ENCODE results near the gene ECT2.

Gene ECT2

DNA sequence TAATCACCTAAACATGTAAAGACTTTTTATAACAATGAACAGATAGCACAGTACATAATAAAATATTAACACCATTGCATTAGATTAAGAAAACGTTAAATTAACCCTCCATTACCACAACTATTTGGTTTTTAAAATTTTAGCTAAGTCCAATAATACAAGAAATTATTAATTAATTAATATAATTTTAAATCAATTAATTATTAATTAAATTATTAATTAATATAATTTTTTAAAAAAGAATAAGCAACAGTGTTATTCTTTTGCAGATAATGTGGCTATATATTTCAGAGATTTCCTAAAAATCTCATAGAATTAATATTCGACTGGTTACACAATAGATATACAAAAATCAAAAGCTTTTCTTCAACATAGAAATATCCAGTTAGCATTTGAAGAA is 82.5 kb downstream of the ECT2 start:
- Histone ChIP-seq H3K9me3 (ENCODE audit: insufficient read depth, low read length, severe bottlenecking) (no peaks in the 10 kb centered on the region), H3K27ac (ENCODE audit: low read length) (no peak overlapping the region), H3K36me3 (ENCODE audit: insufficient read depth, low read length) (no peaks in the 10 kb centered on the region), H2AFZ (ENCODE audit: low read depth, low read length) (no peak overlapping the region), H3K4me3 (ENCODE audit: low read depth in 1 of 2, low read length in 2 of 2) (no peak overlapping the region), H3K4me1 (ENCODE audit: insufficient read depth, low read length) (no peaks in the 10 kb centered on the region), H4K20me1 (ENCODE audit: insufficient read depth, low read length) (no peaks in the 10 kb centered on the region), H3K79me2 (ENCODE audit: insufficient read depth, low read length) (no peaks in the 10 kb centered on the region), H3K9ac (ENCODE audit: low read depth, low read length) (no peak overlapping the region), H3K27me3 (ENCODE audit: insufficient read depth, low read length, poor library complexity) (no peaks in the 10 kb centered on the region), H3K4me2 (ENCODE audit: insufficient read depth, low read length) (no peak overlapping the region)
- ATAC-seq (ENCODE audit: insufficient read depth, low read depth) (no peak), DNase-seq (no peak)
- TF ChIP-seq EZH2 (IDR thresholded peaks at IDR 0.05; ENCODE audit: borderline replicate concordance, low read depth, low read length, severe bottlenecking), result no peak
- TF ChIP-seq, protein P1, sequence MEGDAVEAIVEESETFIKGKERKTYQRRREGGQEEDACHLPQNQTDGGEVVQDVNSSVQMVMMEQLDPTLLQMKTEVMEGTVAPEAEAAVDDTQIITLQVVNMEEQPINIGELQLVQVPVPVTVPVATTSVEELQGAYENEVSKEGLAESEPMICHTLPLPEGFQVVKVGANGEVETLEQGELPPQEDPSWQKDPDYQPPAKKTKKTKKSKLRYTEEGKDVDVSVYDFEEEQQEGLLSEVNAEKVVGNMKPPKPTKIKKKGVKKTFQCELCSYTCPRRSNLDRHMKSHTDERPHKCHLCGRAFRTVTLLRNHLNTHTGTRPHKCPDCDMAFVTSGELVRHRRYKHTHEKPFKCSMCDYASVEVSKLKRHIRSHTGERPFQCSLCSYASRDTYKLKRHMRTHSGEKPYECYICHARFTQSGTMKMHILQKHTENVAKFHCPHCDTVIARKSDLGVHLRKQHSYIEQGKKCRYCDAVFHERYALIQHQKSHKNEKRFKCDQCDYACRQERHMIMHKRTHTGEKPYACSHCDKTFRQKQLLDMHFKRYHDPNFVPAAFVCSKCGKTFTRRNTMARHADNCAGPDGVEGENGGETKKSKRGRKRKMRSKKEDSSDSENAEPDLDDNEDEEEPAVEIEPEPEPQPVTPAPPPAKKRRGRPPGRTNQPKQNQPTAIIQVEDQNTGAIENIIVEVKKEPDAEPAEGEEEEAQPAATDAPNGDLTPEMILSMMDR (IDR thresholded peaks at IDR 0.05; ENCODE audit: borderline replicate concordance, extremely low read depth, low read length, poor library complexity, severe bottlenecking), result no peak

DNA sequence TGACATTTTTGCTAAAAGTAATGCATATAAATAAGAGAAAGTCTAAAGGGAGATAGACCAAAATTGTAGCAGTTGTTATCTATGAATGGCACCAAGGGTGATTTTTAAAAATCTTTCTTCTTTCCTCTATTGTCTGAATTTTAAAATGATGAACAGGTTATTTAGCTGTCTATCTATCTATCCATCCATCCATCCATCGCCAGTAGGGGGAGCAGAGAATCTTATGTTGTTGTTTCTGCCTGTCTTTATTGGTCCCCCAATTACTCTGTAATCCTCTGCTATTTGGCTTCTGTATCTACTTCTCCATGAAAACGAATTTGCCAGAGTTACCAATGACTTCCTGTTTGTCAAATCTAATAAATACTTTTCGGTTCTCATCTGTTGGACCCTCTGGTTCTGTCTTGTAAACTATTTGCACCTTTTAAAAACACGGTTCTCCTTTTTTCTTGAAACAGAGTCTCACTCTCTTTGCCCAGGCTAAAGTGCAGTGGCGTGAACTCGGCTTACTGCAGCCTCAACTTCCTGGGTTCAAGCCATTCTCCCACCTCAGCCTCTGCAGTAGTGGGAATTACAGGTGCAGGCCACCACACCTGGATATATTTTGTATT is 86.0 kb downstream of the ECT2 start:
- Histone ChIP-seq H3K9me3 (ENCODE audit: insufficient read depth, low read length, severe bottlenecking) (no peaks in the 10 kb centered on the region), H3K4me1 (ENCODE audit: insufficient read depth, low read length) (no peaks in the 10 kb centered on the region), H3K4me2 (ENCODE audit: insufficient read depth, low read length) (no peak overlapping the region), H3K79me2 (ENCODE audit: insufficient read depth, low read length) (no peaks in the 10 kb centered on the region), H2AFZ (ENCODE audit: low read depth, low read length) (no peak overlapping the region), H3K36me3 (ENCODE audit: insufficient read depth, low read length) (no peaks in the 10 kb centered on the region), H3K9ac (ENCODE audit: low read depth, low read length) (no peak overlapping the region), H4K20me1 (ENCODE audit: insufficient read depth, low read length) (no peaks in the 10 kb centered on the region), H3K4me3 (ENCODE audit: low read depth in 1 of 2, low read length in 2 of 2) (no peak overlapping the region), H3K27me3 (ENCODE audit: insufficient read depth, low read length, poor library complexity) (peaks cover 3% of the 10 kb centered on the region), H3K27ac (ENCODE audit: low read length) (no peak overlapping the region)
- peak; percentile 73 for ATAC-seq (ENCODE audit: insufficient read depth, low read depth)
- DNase-seq, result peak; percentile 36
- TF ChIP-seq EZH2 (IDR thresholded peaks at IDR 0.05; ENCODE audit: borderline replicate concordance, low read depth, low read length, severe bottlenecking), result no peak
- TF ChIP-seq, protein P1 (IDR thresholded peaks at IDR 0.05; ENCODE audit: borderline replicate concordance, extremely low read depth, low read length, poor library complexity, severe bottlenecking), result peak; percentile 74

DNA sequence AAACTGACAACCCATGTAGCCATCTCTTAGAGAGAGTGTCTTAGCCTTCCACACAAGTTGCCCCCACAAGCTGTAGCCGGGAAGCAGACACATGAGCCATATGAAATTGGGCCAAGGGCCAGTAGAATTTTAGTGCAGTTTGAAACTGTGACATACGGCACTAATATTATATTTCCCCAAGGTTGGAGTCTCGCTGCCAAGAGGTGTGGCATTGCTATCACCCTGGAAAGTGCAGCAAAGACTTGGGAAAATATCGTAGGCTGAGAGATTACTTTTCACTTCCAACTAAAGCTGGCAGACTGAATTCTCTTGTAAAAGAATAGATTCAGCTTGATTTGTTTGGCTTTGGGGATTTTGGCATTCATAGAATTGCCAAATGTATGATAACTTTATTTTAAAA is 89.2 kb downstream of the ECT2 start:
- Histone ChIP-seq H2AFZ (ENCODE audit: low read depth, low read length) (no peak overlapping the region), H3K27ac (ENCODE audit: low read length) (no peak overlapping the region), H3K27me3 (ENCODE audit: insufficient read depth, low read length, poor library complexity) (peaks cover 3% of the 10 kb centered on the region), H3K79me2 (ENCODE audit: insufficient read depth, low read length) (no peaks in the 10 kb centered on the region), H3K9me3 (ENCODE audit: insufficient read depth, low read length, severe bottlenecking) (no peaks in the 10 kb centered on the region), H3K4me3 (ENCODE audit: low read depth in 1 of 2, low read length in 2 of 2) (no peak overlapping the region), H3K4me1 (ENCODE audit: insufficient read depth, low read length) (no peaks in the 10 kb centered on the region), H3K36me3 (ENCODE audit: insufficient read depth, low read length) (no peaks in the 10 kb centered on the region), H3K4me2 (ENCODE audit: insufficient read depth, low read length) (no peak overlapping the region), H3K9ac (ENCODE audit: low read depth, low read length) (no peak overlapping the region), H4K20me1 (ENCODE audit: insufficient read depth, low read length) (no peaks in the 10 kb centered on the region)
- ATAC-seq (ENCODE audit: insufficient read depth, low read depth) (no peak), DNase-seq (no peak)
- TF ChIP-seq, protein P1 (IDR thresholded peaks at IDR 0.05; ENCODE audit: borderline replicate concordance, extremely low read depth, low read length, poor library complexity, severe bottlenecking), result no peak
- TF ChIP-seq EZH2 (IDR thresholded peaks at IDR 0.05; ENCODE audit: borderline replicate concordance, low read depth, low read length, severe bottlenecking), result no peak
